GM18511 (cell line): ENCODE results near the gene ZMAT1.
"Not testable (repeated sequence)": the region's sequence is repeated elsewhere in the genome, so short reads cannot be mapped to it uniquely, and the experiment has no call there.

ENCODE experiments used
- ATAC-seq: cut with Tn5 transposase; IDR thresholded peaks from one replicate; pipeline ENCODE4 v1.9.1; 2021; ENCODE audit warnings: mild to moderate bottlenecking, moderate library complexity; ENCODE audit not compliant: unreplicated experiment

ZMAT1 gene

GRCh38 chrX:101931488-101932248 is at the start of gene ZMAT1:
Gene ZMAT1 (minus strand): TSS chrX:101932027. CDS start chrX:101932008, 19 bp downstream.
- ATAC-seq: peak; percentile 89

- ATAC-seq: no peak
These were observed 45.3 kb upstream of the ZMAT1 start for GRCh38 chrX:101977106-101977505.

GRCh38 chrX:101973066-101973465 is 41.2 kb upstream of the ZMAT1 start:
- ATAC-seq: no peak

GRCh38 chrX:101964923-101965539 is 33.2 kb upstream of the ZMAT1 start:
- not testable (repeated sequence) for ATAC-seq

- no peak for ATAC-seq
These were observed 26.3 kb upstream of the ZMAT1 start for GRCh38 chrX:101958139-101958538.

GRCh38 chrX:101957174-101957573 is 25.3 kb upstream of the ZMAT1 start:
- ATAC-seq: no peak

- no peak for ATAC-seq
These were observed 24.7 kb upstream of the ZMAT1 start for GRCh38 chrX:101956556-101956955.

- ATAC-seq: no peak
These were observed 18.8 kb upstream of the ZMAT1 start for GRCh38 chrX:101950581-101950980.

- no peak for ATAC-seq
These were observed 383 bp upstream of the ZMAT1 start for GRCh38 chrX:101932249-101932570.

GRCh38 chrX:101931136-101931487 is 715 bp downstream of the ZMAT1 start:
- ATAC-seq: peak; percentile 3

GRCh38 chrX:101925733-101926132 is 6.1 kb downstream of the ZMAT1 start:
- no peak for ATAC-seq

GRCh38 chrX:101918751-101919150 is 13.1 kb downstream of the ZMAT1 start:
- ATAC-seq: no peak

- ATAC-seq: no peak
These were observed 25.6 kb downstream of the ZMAT1 start for GRCh38 chrX:101906136-101906796.

- ATAC-seq: no peak
These were observed 26.8 kb downstream of the ZMAT1 start for GRCh38 chrX:101904996-101905395.
